ENCODE results near the gene CD160.

Gene CD160

DNA sequence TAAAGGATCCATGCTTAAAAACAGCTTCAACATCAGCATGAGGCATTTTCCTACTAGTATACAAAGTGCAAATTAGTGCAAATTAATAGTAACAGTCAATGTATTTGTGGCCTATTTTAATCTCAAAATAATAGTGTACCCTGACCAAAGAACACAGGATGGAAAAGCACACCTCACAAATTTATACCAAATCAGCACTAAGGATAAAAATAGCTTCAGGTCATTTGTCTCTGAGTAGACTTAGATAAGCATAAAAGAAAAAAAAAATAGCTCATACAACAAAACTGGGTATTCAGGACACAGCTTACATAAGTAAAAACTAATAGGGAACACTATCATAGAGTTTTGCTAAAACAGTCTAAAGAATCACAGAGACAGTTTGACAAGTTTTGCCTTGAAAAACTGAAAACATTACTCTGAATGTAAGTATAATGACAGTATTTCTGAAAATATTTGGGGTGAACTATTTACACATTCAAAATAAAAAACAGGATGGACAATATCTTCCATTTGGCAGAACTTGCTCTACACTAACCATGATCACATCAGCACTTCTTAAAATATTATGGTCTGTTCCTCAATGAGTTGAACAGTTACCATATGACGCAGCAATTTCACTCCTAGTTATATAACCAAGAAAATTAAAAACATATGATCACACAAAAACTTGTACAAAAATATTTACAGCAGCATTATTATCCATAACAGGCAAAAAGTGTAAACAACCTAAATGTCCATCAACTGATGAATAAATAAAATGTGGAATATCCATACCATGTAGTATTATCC lies 58.3 kb downstream of the CD160 start:
- Histone ChIP-seq H3K9me2 (replicated peaks; ENCODE audit: insufficient read depth, low read length) (no peaks in the 10 kb centered on the region), H4K20me1 (ENCODE audit: insufficient read depth, low read length) (no peaks in the 10 kb centered on the region), H2AFZ (ENCODE audit: low read length) (no peak overlapping the region), H3K27ac (ENCODE audit: low read length) (no peak overlapping the region), H3K9ac (ENCODE audit: low read length) (no peak overlapping the region), H3F3A (ENCODE audit: insufficient read depth, low read length) (peaks cover 11% of the 10 kb centered on the region), H3K4me1 (ENCODE audit: low read length) (peaks cover 18% of the 10 kb centered on the region), H3K79me2 (ENCODE audit: low read length) (no peaks in the 10 kb centered on the region), H3K36me3 (replicated peaks; ENCODE audit: insufficient read depth, low read length) (no peaks in the 10 kb centered on the region), H3K9me3 (replicated peaks; ENCODE audit: insufficient read depth, low read length) (no peaks in the 10 kb centered on the region), H3K27me3 (replicated peaks; ENCODE audit: insufficient read depth, low read length) (no peaks in the 10 kb centered on the region), H3K4me3 (ENCODE audit: low read length) (no peak overlapping the region), H3K4me2 (ENCODE audit: low read depth, low read length) (no peak overlapping the region)
- TF ChIP-seq CTCF (IDR thresholded peaks at IDR 0.05; ENCODE audit: low read length) (no peak), EZH2phosphoT487 (IDR thresholded peaks at IDR 0.05; ENCODE audit: low read length) (no peak), EZH2 (optimal IDR thresholded peaks at IDR 0.05; ENCODE audit: low read depth, low read length) (no peak)
- peak; percentile 24 for DNase-seq

DNA sequence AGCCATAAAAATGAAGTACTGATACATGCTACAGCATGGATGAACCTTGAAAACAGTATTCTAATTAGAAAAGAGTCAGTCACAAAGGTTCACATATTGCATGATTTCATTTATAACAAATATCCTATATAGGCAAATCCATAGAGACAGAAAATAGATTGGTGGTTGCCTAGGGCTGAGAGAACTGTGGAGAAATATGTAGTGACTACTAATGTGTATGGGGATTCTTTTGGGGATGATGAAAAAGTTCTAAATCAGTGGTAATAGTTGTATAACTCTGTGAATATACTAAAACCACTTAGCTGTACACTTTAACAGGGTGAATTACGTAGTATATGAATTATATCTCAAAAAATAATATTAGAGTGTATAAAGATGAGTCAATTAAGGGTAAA lies 58.8 kb downstream of the CD160 start:
- no peak overlapping the region for H3K27ac ChIP-seq (ENCODE audit: low read length)

DNA sequence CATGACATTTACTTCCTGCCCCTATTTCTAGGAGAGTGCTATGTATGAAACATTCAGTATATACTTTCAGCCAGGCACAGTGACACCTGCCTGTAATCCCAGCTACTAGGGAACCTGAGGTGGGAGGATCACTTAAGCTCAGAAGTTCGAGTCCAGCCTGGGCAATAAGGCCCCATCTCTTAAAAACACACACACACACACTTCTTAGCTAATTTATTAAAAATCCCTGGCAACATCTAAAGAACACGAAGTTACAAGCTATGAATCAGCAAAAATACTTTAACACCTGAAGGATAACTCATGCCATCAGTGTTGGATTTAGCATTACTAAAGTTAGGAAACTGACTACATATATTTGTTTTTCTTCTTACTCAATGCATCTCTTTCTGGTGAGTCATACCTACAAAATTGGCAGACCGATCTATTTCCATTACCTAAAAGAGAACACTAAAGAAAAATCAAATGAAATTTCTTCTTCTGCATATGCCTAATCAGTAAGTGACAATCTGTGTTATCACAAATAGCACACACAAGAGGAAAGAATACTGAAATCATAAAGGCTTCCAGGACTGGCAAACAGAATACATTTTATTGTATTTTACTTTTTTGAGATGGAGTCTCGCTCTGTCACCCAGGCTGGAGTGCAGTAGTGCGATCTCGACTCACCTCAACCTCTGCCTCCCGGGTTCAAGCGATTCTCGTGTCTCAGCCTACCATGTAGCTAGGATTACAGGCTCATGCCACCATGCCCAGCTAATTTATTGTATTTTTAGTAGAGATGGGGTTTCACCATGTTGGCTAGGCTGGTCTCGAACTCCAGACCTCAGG lies 63.2 kb downstream of the CD160 start:
- Histone ChIP-seq H3K4me1 (ENCODE audit: low read length) (peaks cover 26% of the 10 kb centered on the region), H3K36me3 (replicated peaks; ENCODE audit: insufficient read depth, low read length) (0 out of 2 replicates have a peak, but pooled peaks cover 5% of the 10 kb centered on the region), H4K20me1 (ENCODE audit: insufficient read depth, low read length) (no peaks in the 10 kb centered on the region), H3K79me2 (ENCODE audit: low read length) (peaks cover 16% of the 10 kb centered on the region), H3K9me2 (replicated peaks; ENCODE audit: insufficient read depth, low read length) (no peaks in the 10 kb centered on the region), H3K9ac (ENCODE audit: low read length) (no peak overlapping the region), H2AFZ (ENCODE audit: low read length) (no peak overlapping the region), H3K9me3 (replicated peaks; ENCODE audit: insufficient read depth, low read length) (no peaks in the 10 kb centered on the region), H3F3A (ENCODE audit: insufficient read depth, low read length) (peaks cover 20% of the 10 kb centered on the region), H3K4me3 (ENCODE audit: low read length) (no peak overlapping the region), H3K27me3 (replicated peaks; ENCODE audit: insufficient read depth, low read length) (no peaks in the 10 kb centered on the region), H3K27ac (ENCODE audit: low read length) (no peak overlapping the region), H3K4me2 (ENCODE audit: low read depth, low read length) (no peak overlapping the region)
- TF ChIP-seq EZH2phosphoT487 (IDR thresholded peaks at IDR 0.05; ENCODE audit: low read length) (no peak), EZH2 (optimal IDR thresholded peaks at IDR 0.05; ENCODE audit: low read depth, low read length) (no peak)
- DNase-seq, result no peak

More for the DNA sequence above, 58.8 kb downstream of the CD160 start:
- DNase-seq, result no peak
- Histone ChIP-seq H3K4me2 (ENCODE audit: low read depth, low read length) (no peak overlapping the region), H2AFZ (ENCODE audit: low read length) (no peak overlapping the region), H3K27me3 (replicated peaks; ENCODE audit: insufficient read depth, low read length) (no peaks in the 10 kb centered on the region), H4K20me1 (ENCODE audit: insufficient read depth, low read length) (no peaks in the 10 kb centered on the region), H3K79me2 (ENCODE audit: low read length) (no peaks in the 10 kb centered on the region), H3F3A (ENCODE audit: insufficient read depth, low read length) (peaks cover 11% of the 10 kb centered on the region), H3K4me1 (ENCODE audit: low read length) (peaks cover 18% of the 10 kb centered on the region), H3K9me2 (replicated peaks; ENCODE audit: insufficient read depth, low read length) (no peaks in the 10 kb centered on the region), H3K9ac (ENCODE audit: low read length) (no peak overlapping the region), H3K9me3 (replicated peaks; ENCODE audit: insufficient read depth, low read length) (no peaks in the 10 kb centered on the region), H3K4me3 (ENCODE audit: low read length) (no peak overlapping the region), H3K36me3 (replicated peaks; ENCODE audit: insufficient read depth, low read length) (0 out of 2 replicates have a peak, but pooled peaks cover 2% of the 10 kb centered on the region)
- no peak for TF ChIP-seq EZH2phosphoT487 (IDR thresholded peaks at IDR 0.05; ENCODE audit: low read length)
- no peak for TF ChIP-seq EZH2 (optimal IDR thresholded peaks at IDR 0.05; ENCODE audit: low read depth, low read length)
- TF ChIP-seq CTCF (IDR thresholded peaks at IDR 0.05; ENCODE audit: low read length), result no peak

Measured in MM.1S (cell line).